Measurements from ENCODE around the gene ZBTB12. TPM values are rescaled to one million over a fixed set of nuclear protein-coding genes. Genes with fewer than 3 reads are reported as not detected.

ZBTB12 gene
- total RNA-seq, 2 donors from 2014 or later, result 3.8 to 4.1 TPM

DNA sequence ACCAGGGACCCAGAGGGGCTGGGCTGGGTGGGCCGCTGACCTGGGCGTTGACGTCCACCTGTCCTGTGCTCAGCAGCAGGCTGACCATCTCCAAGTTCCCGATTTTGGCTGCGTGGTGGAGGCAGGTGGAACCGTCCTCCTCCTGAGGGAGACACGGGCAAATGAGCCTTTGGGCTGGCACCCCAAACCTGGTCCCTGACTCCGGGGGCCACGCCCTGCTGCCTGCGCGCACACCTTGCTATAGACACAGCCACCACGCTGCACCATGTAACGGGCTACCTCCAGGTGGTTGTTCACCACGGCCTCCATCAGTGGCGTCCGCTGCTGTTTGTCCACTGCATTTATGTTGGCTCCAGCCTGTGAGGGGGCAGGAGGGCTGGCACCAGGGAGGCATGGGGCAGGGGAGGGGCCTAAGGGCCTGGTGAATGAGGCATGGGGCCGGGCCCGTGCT, 15.3 kb downstream of the ZBTB12 start:
- intact Hi-C loops (cut with DNase I), result no loop called here
- no peak for TF ChIP-seq POLR2A (IDR thresholded peaks at IDR 0.05)
- TF ChIP-seq POLR2AphosphoS5 (IDR thresholded peaks at IDR 0.05), result no peak
- TF ChIP-seq, protein P1, sequence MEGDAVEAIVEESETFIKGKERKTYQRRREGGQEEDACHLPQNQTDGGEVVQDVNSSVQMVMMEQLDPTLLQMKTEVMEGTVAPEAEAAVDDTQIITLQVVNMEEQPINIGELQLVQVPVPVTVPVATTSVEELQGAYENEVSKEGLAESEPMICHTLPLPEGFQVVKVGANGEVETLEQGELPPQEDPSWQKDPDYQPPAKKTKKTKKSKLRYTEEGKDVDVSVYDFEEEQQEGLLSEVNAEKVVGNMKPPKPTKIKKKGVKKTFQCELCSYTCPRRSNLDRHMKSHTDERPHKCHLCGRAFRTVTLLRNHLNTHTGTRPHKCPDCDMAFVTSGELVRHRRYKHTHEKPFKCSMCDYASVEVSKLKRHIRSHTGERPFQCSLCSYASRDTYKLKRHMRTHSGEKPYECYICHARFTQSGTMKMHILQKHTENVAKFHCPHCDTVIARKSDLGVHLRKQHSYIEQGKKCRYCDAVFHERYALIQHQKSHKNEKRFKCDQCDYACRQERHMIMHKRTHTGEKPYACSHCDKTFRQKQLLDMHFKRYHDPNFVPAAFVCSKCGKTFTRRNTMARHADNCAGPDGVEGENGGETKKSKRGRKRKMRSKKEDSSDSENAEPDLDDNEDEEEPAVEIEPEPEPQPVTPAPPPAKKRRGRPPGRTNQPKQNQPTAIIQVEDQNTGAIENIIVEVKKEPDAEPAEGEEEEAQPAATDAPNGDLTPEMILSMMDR (IDR thresholded peaks at IDR 0.05), result no peak
- Histone ChIP-seq H3K27me3 (replicated peaks; ENCODE audit: insufficient read depth) (no peaks in the 10 kb centered on the region), H3K36me3 (peaks cover 20 to 36% of the 10 kb centered on the region in 2 donors), H3K27ac (no peak overlapping the region), H3K4me3 (no peak overlapping the region), H3K9me3 (no peaks in the 10 kb centered on the region), H3K4me1 (replicated peaks) (no peaks in the 10 kb centered on the region)
- WGBS, result 88% methylated on average over 18 of the region's 18 CpGs
- no peak for DNase-seq (ENCODE audit: low spot score)

DNA sequence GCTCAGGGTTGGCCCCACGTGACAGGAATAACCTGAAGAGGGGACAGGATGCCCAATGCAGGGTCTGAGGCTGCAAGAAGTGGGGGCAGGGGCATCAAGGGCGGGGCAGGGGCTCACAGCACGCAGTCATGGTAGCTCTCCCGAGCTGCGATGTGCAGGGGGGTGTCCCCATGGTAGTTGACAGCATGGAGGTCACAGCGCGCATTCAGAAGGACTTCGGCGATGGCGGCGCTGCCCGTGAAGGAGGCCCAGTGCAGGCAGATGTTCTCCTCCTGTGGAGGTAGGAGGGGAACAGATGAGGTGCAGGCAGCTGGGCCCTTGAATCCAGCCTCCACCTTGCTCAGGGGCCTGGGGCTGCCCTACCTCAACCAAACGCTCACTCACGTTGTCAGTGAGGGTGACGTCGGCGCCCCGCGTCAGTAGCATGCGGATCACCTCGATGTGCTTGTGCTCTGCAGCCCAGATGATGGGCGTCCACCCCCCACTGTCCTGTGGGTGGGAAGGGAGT, 17.3 kb downstream of the ZBTB12 start:
- Histone ChIP-seq H3K9me3 (no peaks in the 10 kb centered on the region), H3K27ac (no peak overlapping the region), H3K4me3 (no peak overlapping the region), H3K36me3 (peaks cover 22 to 36% of the 10 kb centered on the region in 2 donors), H3K4me1 (replicated peaks) (no peaks in the 10 kb centered on the region), H3K27me3 (replicated peaks; ENCODE audit: insufficient read depth) (no peaks in the 10 kb centered on the region)
- intact Hi-C loops (cut with DNase I), result no loop called here
- TF ChIP-seq, protein P1 (IDR thresholded peaks at IDR 0.05), result no peak
- no peak for TF ChIP-seq POLR2AphosphoS5 (IDR thresholded peaks at IDR 0.05)
- TF ChIP-seq POLR2A (IDR thresholded peaks at IDR 0.05), result no peak
- DNase-seq (ENCODE audit: low spot score), result no peak
- 94% methylated on average over 22 of the region's 22 CpGs for WGBS

DNA sequence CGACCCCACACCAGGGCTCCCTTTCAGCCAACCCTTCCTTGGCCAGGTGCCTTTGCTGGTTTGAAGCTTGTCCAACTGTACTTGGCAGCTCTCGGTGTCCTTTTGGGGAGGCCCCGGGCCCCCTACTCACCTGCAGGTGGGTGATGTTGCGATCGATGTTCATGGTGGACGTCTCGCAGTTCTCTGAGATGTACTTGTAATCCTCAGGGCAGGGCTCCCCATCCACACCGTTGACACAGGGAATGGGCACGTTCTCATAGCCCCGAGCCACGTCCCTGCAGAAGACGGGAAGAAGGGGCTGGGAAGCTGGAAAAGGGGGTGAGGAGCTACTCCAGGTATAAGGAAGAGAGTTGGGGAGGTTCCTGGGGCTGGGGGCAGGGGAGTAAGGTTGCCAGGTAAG, 18.2 kb downstream of the ZBTB12 start:
- Histone ChIP-seq H3K36me3 (peaks cover 22 to 36% of the 10 kb centered on the region in 2 donors), H3K27me3 (replicated peaks; ENCODE audit: insufficient read depth) (no peaks in the 10 kb centered on the region), H3K4me3 (no peak overlapping the region), H3K4me1 (replicated peaks) (no peaks in the 10 kb centered on the region), H3K27ac (no peak overlapping the region), H3K9me3 (no peaks in the 10 kb centered on the region)
- intact Hi-C loops (cut with DNase I), result no loop called here
- no peak for DNase-seq (ENCODE audit: low spot score)
- 88% methylated on average over 12 of the region's 12 CpGs for WGBS
- TF ChIP-seq POLR2AphosphoS5 (IDR thresholded peaks at IDR 0.05) (no peak), POLR2A (IDR thresholded peaks at IDR 0.05) (no peak)
- TF ChIP-seq, protein P1 (IDR thresholded peaks at IDR 0.05), result no peak

- Histone ChIP-seq H3K4me3 (no peak overlapping the region), H3K9me3 (no peaks in the 10 kb centered on the region), H3K36me3 (peaks cover 22 to 25% of the 10 kb centered on the region in 2 donors), H3K27me3 (replicated peaks; ENCODE audit: insufficient read depth) (no peaks in the 10 kb centered on the region), H3K27ac (no peak overlapping the region), H3K4me1 (replicated peaks) (no peaks in the 10 kb centered on the region)
- WGBS, result 81% methylated on average over 6 of the region's 6 CpGs
- no peak for DNase-seq (ENCODE audit: low spot score)
- no peak for TF ChIP-seq POLR2AphosphoS5 (IDR thresholded peaks at IDR 0.05)
- TF ChIP-seq, protein P1 (IDR thresholded peaks at IDR 0.05), result no peak
- TF ChIP-seq POLR2A (IDR thresholded peaks at IDR 0.05), result no peak
- intact Hi-C loops (cut with DNase I), result no loop called here
Measured at GRCh38 chr6:31882344-31882743, 19.5 kb downstream of the ZBTB12 start.

GRCh38 chr6:31881136-31881859, 20.6 kb downstream of the ZBTB12 start:
- 82% methylated on average over 9 of the region's 9 CpGs for WGBS
- Histone ChIP-seq H3K36me3 (peaks cover 19 to 22% of the 10 kb centered on the region in 2 donors), H3K4me3 (no peak overlapping the region), H3K9me3 (no peaks in the 10 kb centered on the region), H3K27me3 (replicated peaks; ENCODE audit: insufficient read depth) (no peaks in the 10 kb centered on the region), H3K4me1 (replicated peaks) (no peaks in the 10 kb centered on the region), H3K27ac (peak overlapping the region; percentile 98)
- DNase-seq (ENCODE audit: low spot score), result no peak
- TF ChIP-seq POLR2AphosphoS5 (IDR thresholded peaks at IDR 0.05) (no peak), POLR2A (IDR thresholded peaks at IDR 0.05) (no peak)
- TF ChIP-seq, protein P1 (IDR thresholded peaks at IDR 0.05), result no peak
- intact Hi-C loops (cut with DNase I), result no loop called here

Data from prostate gland (tissue), 2 donors.